Activated T-cell treated with anti-CD3 and anti-CD28 coated beads, Interleukin-2, amount 50 U/mL, for 72 hours (primary cell): ENCODE measurements around the gene SOWAHC. TPM values are rescaled to one million over a fixed set of nuclear protein-coding genes. Genes with fewer than 3 reads are reported as not detected.
"Not testable (repeated sequence)": the region's sequence is repeated elsewhere in the genome, so short reads cannot be mapped to it uniquely, and the experiment has no call there.

ENCODE experiments used
- ATAC-seq, 2 donors: fragments of 150-1000 bp; cut with Tn5 transposase; replicated peaks in 1 of 2; 2 replicates each; pipeline ENCODE4 v1.10.0; 2021; ENCODE audit warnings: moderate library complexity in 2 of 2, mild to moderate bottlenecking in 1 of 2
- DNase-seq, 2 donors: peaks; one replicate each; pipeline ENCODE4 v3.0.0; 2021 to 2022; ENCODE audit warnings: mixed read lengths in 1 of 2
- H3K27ac Mint-ChIP-seq: one replicate; pipeline ENCODE4 v1.8.0; 2022; ENCODE audit warnings: mild to moderate bottlenecking, moderate library complexity, mixed read lengths
- H3K27me3 Mint-ChIP-seq: one replicate; pipeline ENCODE4 v1.8.0; 2022; ENCODE audit warnings: low read depth, mixed read lengths
- H3K36me3 Mint-ChIP-seq, 2 donors: one replicate each; pipeline ENCODE4 v1.8.0; 2022; ENCODE audit warnings: mixed read lengths in 2 of 2, mild to moderate bottlenecking in 1 of 2; ENCODE audit not compliant: insufficient read depth in 2 of 2
- H3K4me1 Mint-ChIP-seq: one replicate; pipeline ENCODE4 v1.8.0; 2022; ENCODE audit warnings: low read depth, mixed read lengths
- H3K4me3 Mint-ChIP-seq, 2 donors: one replicate each; pipeline ENCODE4 v1.8.0; 2022; ENCODE audit warnings: mild to moderate bottlenecking in 2 of 2, mixed read lengths in 2 of 2, moderate library complexity in 2 of 2
- H3K9me3 Mint-ChIP-seq, 2 donors: one replicate each; pipeline ENCODE4 v1.8.0; 2022; ENCODE audit warnings: mixed read lengths in 2 of 2
- total RNA-seq, 2 donors: library from RNA; stranded (reverse); gene quantifications; one replicate each; pipeline ENCODE4 v1.2.3, GENCODE V29; 2022

SOWAHC gene, protein sequence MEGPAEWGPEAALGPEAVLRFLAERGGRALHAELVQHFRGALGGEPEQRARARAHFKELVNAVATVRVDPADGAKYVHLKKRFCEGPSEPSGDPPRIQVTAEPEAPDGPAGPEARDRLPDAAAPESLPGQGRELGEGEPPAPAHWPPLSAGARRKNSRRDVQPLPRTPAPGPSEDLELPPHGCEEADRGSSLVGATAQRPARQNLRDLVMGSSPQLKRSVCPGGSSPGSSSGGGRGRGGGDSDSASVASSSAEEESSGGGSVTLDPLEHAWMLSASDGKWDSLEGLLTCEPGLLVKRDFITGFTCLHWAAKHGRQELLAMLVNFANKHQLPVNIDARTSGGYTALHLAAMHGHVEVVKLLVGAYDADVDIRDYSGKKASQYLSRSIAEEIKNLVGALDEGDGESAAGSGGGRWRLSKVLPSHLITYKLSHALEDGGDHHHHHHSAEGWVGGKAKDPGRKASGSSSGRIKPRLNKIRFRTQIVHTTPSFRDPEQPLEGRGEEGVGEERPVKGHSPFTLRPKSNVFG
- total RNA-seq: 1 to 10 TPM in 1 of 2 donors, under 1 TPM in 1; 0.99 to 1.7 TPM

DNA sequence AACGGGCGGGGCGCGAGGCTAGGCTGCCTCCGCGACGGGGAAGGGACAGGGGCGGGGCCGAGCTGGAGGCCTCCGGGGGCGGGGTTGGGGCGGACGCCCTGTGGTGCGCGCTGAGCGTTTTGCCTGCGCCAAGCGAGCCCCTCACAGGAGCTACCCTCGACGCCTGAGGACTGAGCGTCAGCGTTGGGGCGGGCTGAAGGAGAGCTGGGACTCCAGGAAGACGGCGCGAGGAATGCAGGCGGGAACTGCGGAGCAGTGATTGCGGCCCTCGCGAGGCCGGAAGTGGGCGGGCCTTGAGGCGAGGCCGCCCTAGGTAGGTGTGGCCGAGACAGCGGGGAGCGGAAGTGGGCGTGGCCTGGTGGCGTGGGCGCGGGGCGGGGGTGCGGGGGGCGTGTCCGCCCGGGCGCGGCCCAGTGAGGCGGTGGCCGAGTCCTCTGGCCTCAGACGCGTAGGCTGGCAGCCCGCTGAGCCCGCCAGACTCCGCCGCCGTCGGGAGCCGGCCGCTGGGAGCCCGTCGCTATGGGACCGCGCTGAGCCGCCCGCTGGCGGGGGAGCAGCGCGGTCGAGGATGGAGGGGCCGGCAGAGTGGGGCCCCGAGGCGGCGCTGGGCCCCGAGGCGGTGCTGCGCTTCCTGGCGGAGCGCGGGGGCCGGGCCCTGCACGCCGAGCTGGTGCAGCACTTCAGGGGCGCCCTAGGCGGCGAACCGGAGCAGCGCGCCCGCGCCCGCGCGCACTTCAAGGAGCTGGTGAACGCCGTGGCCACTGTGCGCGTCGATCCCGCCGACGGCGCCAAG lies at the start of gene SOWAHC, which contains the start of gene SEPTIN10:
Gene SOWAHC (plus strand): TSS at position 443 of the 793 bp plus-strand sequence. CDS start 126 bp downstream, at position 569.
Gene SEPTIN10 (minus strand): TSS at position 45 of the 793 bp plus-strand sequence. CDS start 139 bp downstream, outside the sequence.
- Mint-ChIP-seq H3K4me1 (peaks cover 17% of the 10 kb centered on the region), H3K27me3 (peaks cover 79% of the 10 kb centered on the region), H3K4me3 (peak within 1 kb of the TSS; percentile 93), H3K36me3 (peaks cover 0 to 5% of the 10 kb centered on the region in 2 donors), H3K9me3 (no peaks in the 10 kb centered on the region), H3K27ac (peak within 1 kb of the TSS; percentile 84)
- ATAC-seq (peak; percentile 88 to 89), DNase-seq (peak; percentile 87 to 88)

DNA sequence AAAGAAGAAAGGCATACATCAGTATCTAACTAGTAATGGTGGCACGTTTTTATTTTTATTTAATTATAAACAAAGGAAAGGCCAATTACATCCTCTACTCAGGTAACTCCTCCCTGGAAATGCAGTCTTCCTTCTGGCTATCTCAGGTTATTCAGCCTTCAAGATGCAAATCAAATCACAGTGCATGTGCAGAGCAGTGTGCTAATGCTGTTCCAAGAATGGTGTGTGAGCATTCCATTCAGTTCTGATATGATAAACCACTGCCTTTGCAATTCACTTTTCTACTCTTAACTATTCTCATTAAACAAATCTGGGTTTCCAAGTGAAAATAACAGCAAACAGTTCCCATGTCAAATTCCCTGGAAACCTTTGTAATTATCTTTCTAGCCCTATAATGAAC lies 38.8 kb upstream of the SOWAHC start:
- Mint-ChIP-seq H3K36me3 (no peaks in the 10 kb centered on the region), H3K27me3 (peaks cover 6% of the 10 kb centered on the region), H3K27ac (no peak overlapping the region), H3K9me3 (no peaks in the 10 kb centered on the region), H3K4me3 (no peak overlapping the region), H3K4me1 (no peaks in the 10 kb centered on the region)
- ATAC-seq: no peak
- no peak for DNase-seq

DNA sequence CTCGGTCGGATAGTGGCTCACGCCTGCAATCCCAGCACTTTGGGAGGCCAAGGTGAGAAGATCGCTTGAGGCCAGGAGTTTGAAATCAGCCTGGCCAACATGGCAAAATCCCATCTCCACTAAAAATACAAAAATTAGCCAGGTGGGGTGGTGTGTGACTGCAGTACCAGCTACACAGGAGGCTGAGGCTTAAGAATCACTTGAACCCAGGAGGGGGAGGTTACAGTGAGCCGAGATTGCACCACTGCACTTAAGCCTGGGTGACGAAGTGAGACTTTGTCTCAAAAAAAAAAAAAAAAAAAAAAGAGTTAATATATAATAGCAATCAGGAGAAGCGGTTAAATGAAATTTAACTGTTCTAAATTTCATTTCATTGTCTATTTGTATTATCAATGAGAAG lies 36.5 kb upstream of the SOWAHC start:
- H3K4me3 Mint-ChIP-seq, H3K4me1 Mint-ChIP-seq, H3K27ac Mint-ChIP-seq, H3K9me3 Mint-ChIP-seq, H3K36me3 Mint-ChIP-seq, H3K27me3 Mint-ChIP-seq, DNase-seq, ATAC-seq: not testable (repeated sequence)

DNA sequence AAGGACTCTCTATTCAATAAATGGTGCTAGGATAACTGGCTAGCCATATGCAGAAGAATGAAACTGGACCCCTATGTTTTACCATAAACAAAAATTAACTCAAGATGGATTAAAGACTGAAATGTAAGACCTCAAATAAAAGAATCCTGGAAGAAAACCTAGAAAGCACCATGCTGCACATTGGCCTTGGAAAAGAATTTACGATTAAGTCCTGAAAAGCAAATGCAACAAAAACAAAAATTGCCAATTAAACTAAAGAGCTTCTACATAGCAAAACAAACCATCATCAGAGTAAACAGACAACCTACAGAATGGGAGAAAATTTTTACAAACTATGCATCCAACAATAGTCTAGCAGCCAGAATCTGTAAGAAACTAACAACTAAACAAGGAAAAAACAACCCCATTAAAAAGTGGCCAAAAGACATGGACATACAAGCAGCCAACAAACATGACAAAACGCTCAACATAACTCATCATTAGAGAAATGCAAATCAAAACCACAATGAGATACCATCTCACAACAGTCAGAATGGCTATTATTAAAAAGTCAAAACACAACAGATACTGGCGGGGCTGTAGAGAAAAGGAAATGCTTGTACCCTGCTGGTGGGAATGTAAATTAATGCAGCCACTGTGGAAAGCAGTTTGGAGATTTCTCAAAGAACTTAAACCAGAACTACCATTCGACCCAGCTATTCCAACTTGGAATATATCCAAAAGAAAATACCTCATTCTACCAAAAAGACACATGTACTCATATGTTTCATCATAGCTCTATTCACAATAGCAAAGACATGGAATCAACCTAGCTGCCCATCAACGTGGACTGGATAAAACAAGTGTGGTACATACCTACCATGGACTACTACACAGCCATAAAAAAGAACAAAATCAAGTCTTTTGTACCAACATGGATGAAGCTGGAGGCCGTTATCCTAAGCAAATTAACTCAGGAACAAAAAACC lies 31.0 kb upstream of the SOWAHC start:
- H3K4me3 Mint-ChIP-seq: no peak overlapping the region
- H3K4me1 Mint-ChIP-seq: no peaks in the 10 kb centered on the region
- H3K27ac Mint-ChIP-seq: no peak overlapping the region
- ATAC-seq: no peak
- H3K9me3 Mint-ChIP-seq: no peaks in the 10 kb centered on the region
- no peaks in the 10 kb centered on the region for H3K36me3 Mint-ChIP-seq
- DNase-seq: no peak
- H3K27me3 Mint-ChIP-seq: no peaks in the 10 kb centered on the region

DNA sequence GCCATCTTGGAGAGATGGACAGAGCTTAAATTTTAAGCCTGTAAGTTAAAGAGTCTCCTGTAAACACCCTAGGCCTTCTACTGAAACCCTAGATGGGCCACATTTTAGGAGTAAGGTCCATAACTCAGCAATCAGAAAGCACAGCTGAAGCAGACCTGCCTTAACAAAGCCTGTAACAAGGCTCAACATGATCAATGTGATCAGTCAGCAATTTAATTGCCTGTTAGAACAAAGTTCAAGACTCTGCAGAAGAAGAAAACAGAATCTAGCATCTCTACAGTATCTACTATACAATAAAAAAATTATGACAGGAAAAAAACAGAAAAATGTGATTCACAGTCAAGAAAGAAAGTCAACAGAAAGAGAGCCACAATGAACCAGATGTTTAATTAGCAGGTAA lies 27.5 kb upstream of the SOWAHC start:
- no peak overlapping the region for H3K27ac Mint-ChIP-seq
- H3K4me1 Mint-ChIP-seq: no peaks in the 10 kb centered on the region
- DNase-seq: no peak
- H3K4me3 Mint-ChIP-seq: no peak overlapping the region
- no peaks in the 10 kb centered on the region for H3K9me3 Mint-ChIP-seq
- no peak for ATAC-seq
- H3K27me3 Mint-ChIP-seq: no peaks in the 10 kb centered on the region
- H3K36me3 Mint-ChIP-seq: no peaks in the 10 kb centered on the region

DNA sequence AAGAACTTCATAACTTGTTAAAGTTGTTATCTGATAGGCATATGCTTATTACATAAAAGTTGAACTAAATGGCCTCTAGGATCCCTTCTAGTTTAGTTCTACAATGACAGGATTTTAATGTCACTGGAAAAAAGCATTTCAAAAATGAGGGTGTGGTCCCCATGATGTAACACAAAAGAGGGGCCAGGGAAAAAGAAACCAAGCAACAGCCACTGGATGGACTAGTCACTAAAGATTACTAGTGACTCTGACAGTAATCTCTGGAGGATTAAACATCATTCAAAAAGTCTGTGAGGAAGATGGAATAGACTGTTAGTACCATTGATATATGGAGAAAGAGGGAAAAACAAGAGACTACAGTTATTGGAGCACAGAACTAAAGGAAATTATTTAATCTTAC lies 23.0 kb upstream of the SOWAHC start:
- no peaks in the 10 kb centered on the region for H3K27me3 Mint-ChIP-seq
- DNase-seq (no peak), ATAC-seq (no peak)
- H3K9me3 Mint-ChIP-seq: no peaks in the 10 kb centered on the region
- H3K27ac Mint-ChIP-seq: no peak overlapping the region
- no peaks in the 10 kb centered on the region for H3K4me1 Mint-ChIP-seq
- H3K36me3 Mint-ChIP-seq: no peaks in the 10 kb centered on the region
- no peak overlapping the region for H3K4me3 Mint-ChIP-seq

DNA sequence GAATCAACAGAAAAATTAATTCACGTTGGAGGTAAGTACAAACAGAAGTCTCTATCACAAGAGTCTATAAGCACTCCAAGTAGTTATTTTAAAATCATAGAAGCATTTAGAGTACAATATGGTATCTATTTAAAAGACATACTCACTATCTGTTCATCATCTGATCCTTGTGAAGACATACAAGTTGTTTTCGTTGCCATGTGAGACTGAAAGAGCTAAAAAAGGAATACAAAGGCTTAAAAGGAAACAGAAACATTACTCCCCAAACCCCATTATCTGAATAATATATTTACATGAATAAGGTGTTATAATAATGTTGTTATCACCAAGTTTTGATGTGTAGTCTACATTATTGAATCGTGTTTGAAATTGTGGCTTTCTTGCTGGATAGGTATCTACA lies 21.3 kb upstream of the SOWAHC start:
- H3K4me1 Mint-ChIP-seq: no peaks in the 10 kb centered on the region
- H3K4me3 Mint-ChIP-seq: no peak overlapping the region
- no peak overlapping the region for H3K27ac Mint-ChIP-seq
- DNase-seq: no peak
- no peak for ATAC-seq
- no peaks in the 10 kb centered on the region for H3K9me3 Mint-ChIP-seq
- H3K36me3 Mint-ChIP-seq: no peaks in the 10 kb centered on the region
- no peaks in the 10 kb centered on the region for H3K27me3 Mint-ChIP-seq

DNA sequence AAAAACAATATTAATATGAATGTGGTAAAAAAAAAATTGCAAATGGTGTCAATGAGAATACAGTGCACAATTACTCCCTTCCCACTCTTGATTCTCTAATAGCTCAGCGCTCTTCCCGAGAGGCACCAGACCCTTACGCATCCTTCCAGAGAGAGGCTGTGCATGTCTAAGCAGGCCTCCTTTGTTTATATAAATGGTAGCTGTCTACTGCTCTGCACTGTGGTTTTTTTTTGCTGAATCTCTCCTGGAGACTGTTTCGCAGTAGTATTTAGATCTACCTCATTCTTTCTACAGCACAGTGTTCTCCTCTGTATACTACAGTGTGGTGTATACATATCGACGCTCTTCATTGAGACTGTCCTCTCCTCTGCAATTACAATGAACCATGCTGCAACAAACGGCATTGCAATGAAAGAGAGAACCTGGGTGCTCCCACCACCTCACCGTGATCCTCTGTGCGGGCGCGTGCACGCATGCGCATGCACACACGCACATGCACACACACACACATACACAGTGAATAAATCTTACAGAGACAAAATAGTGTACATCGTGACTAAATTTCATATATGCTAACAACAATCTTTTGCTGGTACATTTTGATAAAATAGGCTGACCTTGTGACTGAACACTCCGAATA lies 19.8 kb upstream of the SOWAHC start:
- no peak for DNase-seq
- no peaks in the 10 kb centered on the region for H3K9me3 Mint-ChIP-seq
- no peaks in the 10 kb centered on the region for H3K36me3 Mint-ChIP-seq
- no peak overlapping the region for H3K27ac Mint-ChIP-seq
- H3K4me3 Mint-ChIP-seq: no peak overlapping the region
- no peaks in the 10 kb centered on the region for H3K4me1 Mint-ChIP-seq
- ATAC-seq: no peak
- no peaks in the 10 kb centered on the region for H3K27me3 Mint-ChIP-seq

DNA sequence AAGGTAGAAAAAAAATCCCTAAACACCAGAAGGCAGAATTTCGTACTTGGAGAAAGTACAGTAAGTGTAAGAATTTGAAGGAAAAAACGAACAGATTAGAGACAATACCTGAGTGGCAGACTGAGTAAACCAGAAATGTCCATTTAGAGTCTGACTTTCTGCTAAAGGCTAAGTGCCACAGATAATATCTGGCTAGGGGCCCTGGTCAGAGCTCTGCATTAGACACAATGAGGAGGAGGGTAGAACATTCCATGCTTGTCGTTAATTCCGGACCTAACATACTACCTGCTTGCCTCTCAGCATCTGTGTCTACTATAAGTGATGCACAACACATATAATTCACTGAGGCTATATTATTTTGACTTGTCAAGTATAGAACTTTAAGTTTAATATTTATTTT lies 18.5 kb upstream of the SOWAHC start:
- ATAC-seq (no peak), DNase-seq (no peak)
- Mint-ChIP-seq H3K27ac (no peak overlapping the region), H3K27me3 (peaks cover 8% of the 10 kb centered on the region), H3K9me3 (no peaks in the 10 kb centered on the region), H3K4me3 (no peak overlapping the region), H3K4me1 (no peaks in the 10 kb centered on the region), H3K36me3 (no peaks in the 10 kb centered on the region)

DNA sequence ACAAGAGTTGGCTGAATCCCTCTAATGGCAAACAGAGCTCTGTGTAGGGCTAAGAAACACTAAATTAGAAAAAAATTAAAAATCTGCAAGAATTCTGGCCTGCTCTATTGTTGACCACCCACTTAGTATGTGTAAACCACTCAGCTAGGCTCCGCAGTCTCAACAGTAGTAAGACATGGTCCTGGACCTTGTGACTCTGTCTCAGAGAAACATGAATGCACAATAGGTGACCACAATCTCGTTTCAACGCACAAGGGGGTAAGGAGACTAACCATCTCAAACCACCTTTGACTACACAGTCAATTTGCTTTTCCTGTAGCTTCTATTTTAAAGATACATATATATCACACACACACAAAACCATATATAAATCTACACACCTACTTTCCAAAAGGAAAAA lies 16.9 kb upstream of the SOWAHC start:
- Mint-ChIP-seq H3K27me3 (peaks cover 24% of the 10 kb centered on the region), H3K27ac (no peak overlapping the region)
- DNase-seq: no peak

DNA sequence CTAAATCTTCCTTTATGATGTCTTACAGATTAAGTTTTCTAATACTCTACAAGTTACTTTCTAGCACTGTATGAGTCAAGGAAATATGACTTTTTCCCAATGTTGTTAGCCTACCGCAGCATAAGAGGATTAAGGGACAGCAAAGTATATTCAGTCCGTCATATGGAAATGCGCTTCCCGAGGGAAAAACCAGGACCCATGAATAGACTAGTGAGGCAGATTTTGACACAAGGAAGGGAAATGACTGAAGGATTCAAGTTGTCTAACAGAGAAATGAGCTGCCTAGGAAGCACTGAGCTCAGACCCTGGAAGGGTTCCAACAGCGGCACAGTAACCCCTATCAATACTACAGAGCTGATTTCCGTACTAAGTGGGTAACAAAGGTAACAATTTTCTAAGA lies 12.4 kb upstream of the SOWAHC start:
- Mint-ChIP-seq H3K36me3 (no peaks in the 10 kb centered on the region), H3K4me3 (no peak overlapping the region), H3K4me1 (no peaks in the 10 kb centered on the region), H3K9me3 (no peaks in the 10 kb centered on the region), H3K27ac (no peak overlapping the region), H3K27me3 (peaks cover 25% of the 10 kb centered on the region)
- DNase-seq (no peak), ATAC-seq (no peak)

More for the DNA sequence above, 16.9 kb upstream of the SOWAHC start:
- Mint-ChIP-seq H3K9me3 (no peaks in the 10 kb centered on the region), H3K4me3 (no peak overlapping the region), H3K36me3 (no peaks in the 10 kb centered on the region), H3K4me1 (no peaks in the 10 kb centered on the region)
- ATAC-seq: no peak

DNA sequence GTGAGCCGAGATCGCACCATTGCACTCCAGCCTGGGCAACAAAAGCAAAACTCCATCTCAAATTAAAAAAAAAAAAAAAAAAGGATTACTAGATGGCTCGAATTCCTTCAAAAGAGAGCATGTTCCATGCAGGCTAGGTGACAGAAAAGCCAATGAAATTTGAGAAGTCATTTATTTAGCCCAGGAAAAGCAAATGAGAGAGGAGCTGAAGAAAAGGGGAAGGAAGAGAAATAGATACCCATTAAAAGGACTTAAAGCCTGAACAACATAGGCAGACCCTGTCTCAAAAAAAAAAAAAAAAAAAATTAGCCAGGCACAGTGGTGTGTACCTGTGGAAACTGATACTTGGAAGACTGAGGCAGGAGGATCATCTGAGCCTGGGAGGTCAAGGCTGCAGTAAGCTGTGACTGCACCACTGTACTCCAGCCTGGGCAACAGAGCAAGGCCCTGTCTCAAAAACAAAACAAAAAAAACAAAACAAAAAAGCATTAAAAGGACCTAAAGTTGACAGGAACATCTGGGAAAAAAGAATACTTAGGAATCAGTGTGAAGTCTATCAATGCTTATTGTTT lies 11.5 kb upstream of the SOWAHC start:
- no peak for ATAC-seq
- Mint-ChIP-seq H3K27ac (no peak overlapping the region), H3K36me3 (no peaks in the 10 kb centered on the region), H3K4me1 (no peaks in the 10 kb centered on the region), H3K4me3 (no peak overlapping the region), H3K9me3 (no peaks in the 10 kb centered on the region), H3K27me3 (peaks cover 28% of the 10 kb centered on the region)
- DNase-seq: no peak
